ENCODE measurements around the gene PTCHD1.

Gene PTCHD1

DNA sequence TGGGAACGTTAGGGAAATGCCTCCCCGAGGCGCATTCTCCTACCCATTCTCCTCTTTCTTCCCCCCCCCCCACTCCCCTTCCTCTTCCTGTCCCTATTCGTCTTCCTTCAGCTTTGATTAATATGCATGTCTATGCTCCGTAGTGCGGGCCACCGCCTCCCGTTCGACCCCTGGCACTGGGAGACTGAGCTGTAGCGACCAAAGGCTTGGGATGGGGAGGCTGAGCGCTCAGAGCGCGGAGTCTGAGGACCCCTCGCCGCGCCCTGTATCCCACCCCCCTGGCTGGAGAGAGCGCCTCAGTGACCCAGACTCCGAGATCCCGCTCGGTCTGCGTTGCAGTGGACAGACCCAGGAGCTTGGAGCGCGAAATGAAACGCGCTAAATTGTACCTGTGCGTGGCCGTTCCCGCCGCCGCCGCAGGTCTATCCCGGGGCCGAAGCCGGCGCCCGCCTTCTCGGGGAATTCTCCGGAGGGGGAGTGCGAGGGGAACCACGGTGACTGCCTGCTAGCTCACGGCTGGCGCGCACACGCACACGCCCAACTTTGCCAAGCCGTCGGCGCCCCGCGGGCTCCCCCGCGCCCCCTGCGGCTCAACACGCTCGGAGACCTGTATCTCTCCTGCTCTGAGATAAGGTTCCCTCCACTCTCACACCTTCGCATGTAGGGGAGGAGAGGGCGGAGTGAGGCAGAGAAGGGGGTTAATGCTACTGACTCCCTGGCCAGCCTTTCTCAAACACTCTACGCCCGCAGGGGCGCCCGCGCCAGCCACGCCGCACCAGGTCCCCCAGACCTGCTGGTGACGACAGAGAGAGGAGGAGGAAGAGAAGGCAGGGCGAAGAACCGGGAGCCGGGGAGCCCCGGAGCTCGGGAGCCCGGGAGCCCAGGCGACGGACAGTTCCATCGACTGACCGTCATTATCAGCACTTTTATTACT lies 1.5 kb upstream of the PTCHD1 start:
- H3K4me3 ChIP-seq (ENCODE audit: low read length) = no peak overlapping the region

DNA sequence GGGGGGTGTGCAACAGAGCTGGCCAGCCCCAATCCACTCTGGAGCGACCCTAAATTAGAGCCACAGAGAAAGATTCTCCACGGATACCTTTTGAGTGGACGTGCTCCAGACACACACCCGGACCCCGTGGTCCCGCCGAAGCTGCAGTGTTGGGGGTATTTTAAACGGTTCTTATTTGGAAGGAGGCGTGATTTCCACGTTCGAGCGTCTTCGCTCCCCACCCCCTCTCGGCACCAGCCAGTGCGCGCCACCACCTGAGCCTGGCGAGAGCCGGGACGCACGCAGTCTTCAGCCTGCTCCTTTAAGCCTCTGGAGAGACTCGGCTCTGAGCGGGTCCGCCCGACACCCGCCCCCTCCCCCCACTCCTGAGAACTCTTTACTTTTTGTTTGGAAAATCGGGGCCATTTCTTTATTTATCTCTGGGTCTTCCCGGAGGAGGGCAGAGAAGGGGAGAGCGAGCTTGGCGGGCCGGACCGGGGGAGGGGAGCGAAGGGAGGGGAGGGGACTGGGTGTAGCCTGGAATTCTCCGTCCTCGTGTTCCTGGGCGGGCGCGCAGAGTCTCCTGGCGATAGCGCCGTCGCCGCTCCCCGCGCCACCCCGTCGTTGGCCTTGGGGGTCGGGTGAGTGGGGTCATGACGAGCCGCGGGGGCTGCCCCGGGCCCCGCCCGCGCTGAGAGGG lies 668 bp upstream of the PTCHD1 start:
- H3K4me3 ChIP-seq (ENCODE audit: low read length) = no peak overlapping the region
- TF ChIP-seq ZNF274 (IDR thresholded peaks at IDR 0.05; ENCODE audit: low read depth, low read length) = no peak

More for the DNA sequence above, 1.5 kb upstream of the PTCHD1 start:
- no peak for TF ChIP-seq ZNF274 (IDR thresholded peaks at IDR 0.05; ENCODE audit: low read depth, low read length)

DNA sequence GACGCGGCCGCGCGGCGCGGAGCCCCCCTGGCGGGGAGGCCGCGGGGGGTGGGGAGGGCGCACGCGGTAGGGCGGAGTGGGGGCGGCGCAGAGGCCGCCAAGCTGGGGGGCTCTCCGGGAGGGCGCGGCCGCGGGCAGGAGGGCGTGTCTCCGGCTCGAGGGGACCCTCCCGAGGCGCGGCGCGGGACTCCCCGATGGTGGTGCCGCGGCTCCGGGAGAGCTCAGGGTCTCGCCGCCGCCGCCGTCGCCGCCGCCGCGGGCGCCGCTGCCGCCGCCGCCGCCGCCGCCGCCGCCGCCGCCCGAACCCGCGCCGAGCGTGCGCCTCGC lies 165 bp upstream of the PTCHD1 start:
- TF ChIP-seq ZNF274 (IDR thresholded peaks at IDR 0.05; ENCODE audit: low read depth, low read length) = no peak
- no peak overlapping the region for H3K4me3 ChIP-seq (ENCODE audit: low read length)

DNA sequence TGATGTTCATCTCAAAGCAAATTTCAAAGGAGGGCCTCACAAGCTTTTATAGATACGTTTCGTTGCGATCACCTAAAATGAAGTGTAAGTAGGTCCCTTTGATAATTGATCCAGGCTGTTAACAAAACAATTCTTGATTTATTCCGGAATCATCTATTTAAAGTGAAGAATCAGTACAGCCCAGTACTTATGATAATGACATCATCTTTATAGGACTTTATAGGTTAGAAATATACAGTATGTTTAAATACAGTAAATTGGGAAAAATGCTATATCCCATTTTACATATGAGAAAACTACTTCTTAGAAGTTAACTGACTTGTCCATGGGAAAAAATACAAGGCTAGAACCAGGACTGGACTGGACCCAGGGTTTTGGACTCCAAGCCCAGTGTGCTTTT lies 3.7 kb downstream of the PTCHD1 start:
- no peak for TF ChIP-seq ZNF274 (IDR thresholded peaks at IDR 0.05; ENCODE audit: low read depth, low read length)
- H3K4me3 ChIP-seq (ENCODE audit: low read length) = no peak overlapping the region

DNA sequence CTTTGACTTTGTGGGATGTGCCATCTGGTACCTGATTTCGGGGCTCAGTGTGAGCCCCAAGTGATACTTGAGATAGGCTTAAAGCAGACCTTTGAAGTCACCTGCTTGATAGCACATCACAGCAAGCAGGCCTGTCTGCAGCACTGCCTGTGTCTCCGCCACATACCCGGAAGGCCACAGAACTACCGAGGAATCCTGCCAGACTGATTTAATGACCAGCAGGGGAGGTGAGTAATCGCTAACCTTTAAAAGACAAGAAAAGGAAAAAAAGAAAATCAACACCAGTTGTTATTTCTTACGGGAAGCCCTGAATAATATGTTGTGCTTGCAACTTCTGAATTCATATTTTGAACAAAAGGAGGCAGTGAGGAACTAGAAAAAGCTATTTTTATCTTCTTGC lies 6.8 kb downstream of the PTCHD1 start:
- no peak for TF ChIP-seq ZNF274 (IDR thresholded peaks at IDR 0.05; ENCODE audit: low read depth, low read length)
- no peak overlapping the region for H3K4me3 ChIP-seq (ENCODE audit: low read length)

DNA sequence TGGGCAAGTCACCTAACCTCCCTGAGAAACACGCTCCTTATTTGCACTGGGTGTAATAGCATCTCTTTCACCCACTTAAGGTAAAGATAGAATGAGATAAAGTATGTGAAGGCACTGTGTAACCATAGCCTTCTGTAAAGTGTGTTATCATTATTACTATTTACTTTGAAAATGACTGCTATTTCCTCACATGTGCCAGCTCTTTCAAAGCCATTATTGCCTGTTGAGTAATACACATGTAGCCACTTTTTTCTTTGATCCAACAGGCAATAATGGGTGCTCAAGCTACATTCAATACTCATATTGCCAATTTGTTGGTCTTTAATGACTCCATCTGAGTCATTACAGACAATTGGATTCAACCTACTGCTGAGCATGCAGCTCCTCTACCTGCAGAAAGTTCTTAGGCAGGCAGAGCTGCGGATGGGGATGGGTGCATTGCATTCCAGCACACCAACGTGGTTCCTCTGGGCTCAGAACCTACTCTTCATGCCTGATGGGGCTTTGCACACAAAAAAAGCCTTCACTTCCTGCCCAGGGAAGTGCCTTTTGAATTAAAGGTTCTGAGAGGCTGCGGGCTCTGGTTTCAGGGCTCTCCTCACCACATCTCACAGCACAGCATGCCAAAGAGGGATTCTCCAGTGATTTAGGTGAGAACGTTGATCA lies 9.7 kb downstream of the PTCHD1 start:
- H3K4me3 ChIP-seq (ENCODE audit: low read length) = no peak overlapping the region
- TF ChIP-seq ZNF274 (IDR thresholded peaks at IDR 0.05; ENCODE audit: low read depth, low read length) = no peak

DNA sequence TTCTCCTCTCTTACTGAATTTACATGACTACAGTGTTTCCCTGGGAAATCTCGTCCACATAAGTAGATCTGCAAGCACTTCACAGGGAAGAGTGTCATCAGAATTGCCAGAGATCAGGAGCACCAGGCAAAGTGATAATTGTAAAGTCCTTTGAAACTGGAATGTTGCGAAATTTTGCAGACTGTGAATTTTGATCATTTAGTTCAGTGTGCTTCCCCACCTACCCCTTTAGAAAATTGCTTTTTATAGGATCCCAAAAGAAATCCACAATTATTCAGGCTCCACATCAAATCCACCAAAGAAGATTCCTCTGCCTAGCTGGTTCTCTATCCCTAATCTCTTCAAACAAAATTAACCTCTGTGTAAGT lies 10.2 kb downstream of the PTCHD1 start:
- no peak for TF ChIP-seq ZNF274 (IDR thresholded peaks at IDR 0.05; ENCODE audit: low read depth, low read length)
- H3K4me3 ChIP-seq (ENCODE audit: low read length) = no peak overlapping the region

DNA sequence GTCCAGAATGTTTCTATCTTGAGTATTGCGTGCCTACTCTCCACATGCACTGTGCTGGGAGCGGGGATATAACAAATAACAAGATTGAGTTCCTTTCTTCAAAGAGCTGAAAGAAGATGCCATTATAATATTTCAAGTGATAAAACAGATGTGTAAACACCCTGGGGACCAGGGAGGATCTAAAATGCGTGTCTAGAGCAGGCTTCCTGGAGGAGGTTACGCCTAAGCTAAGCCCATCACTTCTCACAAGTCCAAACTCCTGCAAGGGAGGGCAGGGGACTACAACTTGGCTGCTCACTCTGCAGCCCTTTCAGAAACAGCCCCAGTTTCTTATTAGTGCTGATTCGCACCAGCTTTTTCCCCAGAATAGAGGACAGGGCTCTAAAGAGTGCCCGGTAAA lies 21.5 kb downstream of the PTCHD1 start:
- no peak for TF ChIP-seq ZNF274 (IDR thresholded peaks at IDR 0.05; ENCODE audit: low read depth, low read length)
- H3K4me3 ChIP-seq (ENCODE audit: low read length) = no peak overlapping the region

DNA sequence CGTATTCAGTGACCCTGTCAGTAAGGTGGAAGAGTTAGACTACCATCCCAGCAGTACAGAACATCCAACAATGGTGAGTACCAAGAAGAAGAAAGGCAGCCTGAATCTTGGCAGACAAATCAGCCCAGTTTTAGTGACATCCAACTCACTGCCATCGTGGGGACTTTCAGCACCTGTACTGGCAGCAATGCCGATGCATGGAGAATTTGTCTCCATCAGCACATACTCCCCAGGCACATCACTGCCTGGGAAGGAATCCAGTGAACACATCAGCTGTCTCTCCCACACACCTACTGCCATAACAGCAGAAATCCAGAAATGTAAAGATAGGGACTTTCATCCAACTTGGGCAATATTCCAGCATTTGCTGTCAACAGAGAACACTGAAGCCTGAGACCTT lies 29.8 kb downstream of the PTCHD1 start:
- TF ChIP-seq ZNF274 (IDR thresholded peaks at IDR 0.05; ENCODE audit: low read depth, low read length) = no peak

DNA sequence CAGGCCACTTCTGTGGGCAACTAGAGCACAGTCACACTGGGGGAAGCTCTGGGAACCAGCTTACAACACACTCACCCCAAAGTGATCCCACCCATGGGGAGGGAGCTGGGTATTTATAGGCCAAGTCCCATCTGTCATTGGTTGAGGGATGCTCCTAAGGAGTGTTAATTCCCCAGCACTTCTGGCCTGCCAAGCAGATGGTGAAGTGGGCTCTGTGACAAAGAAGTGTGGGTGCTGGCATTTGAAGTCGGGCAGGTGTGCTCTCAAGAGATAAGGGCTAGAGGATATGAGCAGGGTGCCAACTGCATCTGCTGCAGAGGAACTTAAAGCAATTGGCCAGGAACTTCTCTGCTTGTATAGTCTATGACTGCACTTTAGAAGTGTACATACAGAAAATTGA lies 30.9 kb downstream of the PTCHD1 start:
- TF ChIP-seq ZNF274 (IDR thresholded peaks at IDR 0.05; ENCODE audit: low read depth, low read length) = no peak
- H3K4me3 ChIP-seq (ENCODE audit: low read length) = no peak overlapping the region

More for the DNA sequence above, 29.8 kb downstream of the PTCHD1 start:
- H3K4me3 ChIP-seq (ENCODE audit: low read length) = no peak overlapping the region

DNA sequence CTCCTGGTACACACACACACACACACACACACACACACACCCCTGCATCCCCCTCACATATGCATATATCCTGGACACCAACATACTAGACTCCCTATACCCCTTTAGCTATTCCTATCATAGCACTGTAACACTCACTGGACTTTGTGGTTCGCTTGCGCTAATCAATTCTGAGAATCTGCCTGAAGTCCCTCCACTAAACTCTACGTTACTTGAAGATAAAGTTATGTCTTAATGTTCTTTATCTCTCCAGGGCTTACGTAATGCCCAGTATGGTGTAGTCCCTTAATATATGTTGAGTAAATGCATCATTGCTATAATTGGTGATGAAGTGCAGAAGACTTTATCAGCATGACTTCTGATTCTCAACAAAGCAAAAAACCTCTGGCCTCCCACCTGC lies 32.3 kb downstream of the PTCHD1 start:
- H3K4me3 ChIP-seq (ENCODE audit: low read length) = no peak overlapping the region
- TF ChIP-seq ZNF274 (IDR thresholded peaks at IDR 0.05; ENCODE audit: low read depth, low read length) = no peak

DNA sequence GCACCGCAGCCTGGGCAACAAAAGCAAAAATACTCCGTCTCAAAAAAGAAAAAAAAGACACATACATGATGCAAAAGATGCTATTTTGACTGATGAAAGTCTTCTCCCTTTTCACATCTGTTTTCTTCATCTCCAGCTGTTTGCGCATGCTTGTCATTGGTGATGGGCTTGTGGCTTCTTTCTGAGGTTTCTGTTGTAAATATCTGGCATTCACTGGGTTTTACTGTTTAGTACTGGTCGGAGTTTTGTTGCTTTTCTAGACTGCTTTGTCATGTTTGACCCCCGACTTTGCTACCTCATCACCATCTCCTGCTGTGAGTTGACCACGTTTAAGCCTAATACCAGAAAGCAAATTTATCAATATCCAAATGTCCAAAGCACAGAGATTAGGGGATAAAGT lies 34.4 kb downstream of the PTCHD1 start:
- H3K4me3 ChIP-seq (ENCODE audit: low read length) = no peak overlapping the region
- no peak for TF ChIP-seq ZNF274 (IDR thresholded peaks at IDR 0.05; ENCODE audit: low read depth, low read length)

DNA sequence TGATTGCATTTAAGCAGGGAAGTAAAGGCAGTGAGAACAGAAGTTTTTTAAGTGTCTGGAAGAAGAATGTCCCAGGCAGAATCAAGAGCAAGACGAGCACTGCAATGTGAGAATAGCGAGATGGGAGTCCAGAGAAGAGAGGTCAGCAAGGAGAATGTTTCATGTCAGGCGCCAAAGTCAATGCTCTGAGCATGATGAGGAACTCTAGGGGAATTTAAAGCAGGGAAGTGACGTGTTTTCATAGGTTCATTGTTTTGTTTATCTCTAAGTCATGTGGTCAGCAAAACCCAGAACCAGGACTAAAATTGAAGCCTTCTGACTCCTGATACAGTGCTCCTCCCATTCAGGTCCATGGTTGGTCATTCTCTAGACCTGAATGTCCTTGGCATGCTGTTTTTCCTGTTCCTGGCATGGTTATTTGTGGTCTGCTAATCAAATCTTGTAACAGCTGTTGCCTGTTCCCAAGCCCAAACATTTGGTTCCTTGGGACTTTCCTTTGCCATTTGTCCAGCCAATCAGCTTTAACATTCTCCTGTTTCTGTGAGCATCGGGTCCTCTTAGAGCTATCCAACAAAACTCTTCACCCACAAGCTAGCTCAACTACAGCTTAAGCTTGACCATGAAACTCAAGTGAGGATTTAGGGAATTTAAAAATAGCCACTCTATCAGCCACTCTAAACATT lies 37.7 kb downstream of the PTCHD1 start:
- no peak for TF ChIP-seq ZNF274 (IDR thresholded peaks at IDR 0.05; ENCODE audit: low read depth, low read length)
- no peak overlapping the region for H3K4me3 ChIP-seq (ENCODE audit: low read length)

DNA sequence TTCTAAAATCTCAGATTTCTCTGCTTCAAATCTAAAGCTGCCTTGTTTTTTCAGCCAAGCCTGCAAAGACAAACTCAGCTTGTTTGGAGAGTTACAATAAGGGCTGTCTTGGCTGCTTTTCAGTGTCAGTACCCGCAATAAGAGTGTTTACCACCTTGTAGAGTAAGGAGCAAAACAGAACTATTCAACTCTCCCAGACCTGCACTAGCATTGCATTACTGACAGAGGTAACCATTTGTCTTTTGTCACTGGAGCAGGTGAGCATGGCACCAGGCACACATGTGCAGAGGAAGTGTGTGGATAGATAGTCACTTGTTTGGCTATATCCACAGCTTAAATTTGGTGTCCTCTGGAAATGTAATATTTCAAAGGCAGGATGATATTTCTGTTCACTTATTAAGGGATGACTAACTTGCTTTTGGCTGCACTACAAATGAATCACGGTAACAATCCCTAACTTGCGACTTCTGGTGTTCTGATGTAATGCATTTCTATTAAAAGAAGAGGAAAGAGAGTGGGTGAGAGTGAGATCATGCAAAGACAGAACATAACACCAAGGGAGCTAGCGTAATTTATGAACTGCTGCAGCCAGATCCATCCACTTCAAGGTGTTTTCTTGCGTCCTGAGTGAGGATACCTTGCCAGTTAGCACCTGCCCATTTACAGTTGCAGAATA lies 38.6 kb downstream of the PTCHD1 start:
- no peak for TF ChIP-seq ZNF274 (IDR thresholded peaks at IDR 0.05; ENCODE audit: low read depth, low read length)
- no peak overlapping the region for H3K4me3 ChIP-seq (ENCODE audit: low read length)

Measured in GM08714 (cell line).